Tibial artery (tissue), 4 donors: ENCODE measurements around the gene SMCO2.

Experiments used
- DNase-seq, 2 donors: peaks; one replicate each; pipeline ENCODE4 v3.0.0-alpha.2; 2019
- H3K27ac ChIP-seq, 2 donors: fragments of 200-600 bp; sonication (generic) in 1 of 2; 1 replicate in 1 of 2; 2 replicates in 1 of 2; pipeline ENCODE4 v1.5.1; 2018 to 2019; ENCODE audit warnings: mild to moderate bottlenecking in 1 of 2
- H3K27me3 ChIP-seq, 2 donors: fragments of 200-600 bp; sonication (generic) in 1 of 2; one replicate each; pipeline versions ENCODE4 v1.5.1 to v1.6.0; 2016 to 2019
- H3K36me3 ChIP-seq, 3 donors: fragments of 200-600 bp; sonication (generic) in 2 of 3; one replicate each; pipeline ENCODE4 v1.5.1; 2016 to 2019; ENCODE audit warnings: mild to moderate bottlenecking in 2 of 3
- H3K4me1 ChIP-seq, 4 donors: fragments of 200-600 bp; sonication (generic) in 2 of 4; 1 replicate in 3 of 4; 2 replicates in 1 of 4; pipeline ENCODE4 v1.5.1; 2016 to 2019
- H3K4me3 ChIP-seq, 2 donors: fragments of 200-600 bp; sonication (generic) in 1 of 2; 1 replicate in 1 of 2; 2 replicates in 1 of 2; pipeline ENCODE4 v1.5.1; 2018 to 2019; ENCODE audit warnings: mild to moderate bottlenecking in 2 of 2
- H3K9me3 ChIP-seq, 3 donors: fragments of 200-600 bp; sonication (generic) in 1 of 3; one replicate each; pipeline ENCODE4 v1.5.1; 2016 to 2019
- CTCF ChIP-seq, 2 experiments: fragments of 200-600 bp in 1 of 2; fragments of 450-650 bp in 1 of 2; IDR thresholded peaks; one replicate each; pipeline ENCODE4 v1.5.1; 2017 to 2019; ENCODE audit warnings: antibody characterized with exemption in 2 of 2, mild to moderate bottlenecking in 1 of 2, moderate library complexity in 1 of 2
- intact Hi-C: fragments of 100-400 bp; cut with DNase I; formaldehyde crosslinking; loops from one replicate; pipeline ENCODE4 v1.15.0; 2023; ENCODE audit warnings: low total_unique reads

SMCO2 gene

DNA sequence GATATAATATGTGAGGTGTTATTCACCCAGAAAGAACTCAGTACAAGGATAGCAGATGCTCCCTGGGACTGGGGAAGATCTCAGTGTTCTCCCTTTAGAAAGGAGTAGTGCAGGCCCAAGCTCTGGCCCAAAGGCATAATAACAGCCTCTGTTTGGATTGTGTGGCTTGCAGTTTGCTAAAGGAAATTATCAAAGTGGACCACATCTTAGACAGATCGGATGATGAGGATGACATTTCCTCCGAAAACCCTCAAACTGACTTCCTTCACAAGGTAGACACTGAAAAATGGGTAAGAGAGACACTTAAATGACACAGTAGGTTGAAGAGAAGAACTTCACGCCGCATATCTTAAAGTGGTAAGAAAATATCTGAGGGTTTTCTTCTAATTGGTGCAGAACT, 26.1 kb downstream of the SMCO2 start:
- peaks cover 0 to 15% (median 0%) of the 10 kb centered on the region in 3 donors for H3K9me3 ChIP-seq
- H3K27ac ChIP-seq, result no peak overlapping the region
- no peaks in the 10 kb centered on the region for H3K4me1 ChIP-seq
- no peak overlapping the region for H3K4me3 ChIP-seq
- no peaks in the 10 kb centered on the region for H3K27me3 ChIP-seq
- no peaks in the 10 kb centered on the region for H3K36me3 ChIP-seq
- no peak for DNase-seq
- no peak for TF ChIP-seq CTCF (IDR thresholded peaks at IDR 0.05)
- intact Hi-C loops, result no loop called here

DNA sequence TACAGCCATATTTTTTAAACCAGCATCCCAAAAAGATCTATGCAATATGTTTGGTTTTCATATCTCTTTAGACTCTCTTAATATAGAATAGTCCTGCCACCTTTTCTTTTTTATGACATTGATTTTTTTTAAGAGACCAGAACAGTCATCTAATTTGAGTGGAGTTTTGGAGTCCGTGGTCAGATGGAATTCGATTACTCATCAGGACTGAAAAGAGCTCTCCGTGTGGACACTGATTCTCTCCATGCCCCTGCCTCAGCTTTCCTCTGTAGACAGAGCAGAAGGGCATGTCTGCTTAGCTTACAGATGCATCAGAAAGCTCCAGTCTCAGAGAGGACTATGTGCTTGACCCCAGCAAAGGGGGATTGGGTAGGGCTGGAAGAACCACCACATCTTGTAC, 27.8 kb downstream of the SMCO2 start:
- Histone ChIP-seq H3K9me3 (peaks cover 0 to 24% (median 8%) of the 10 kb centered on the region in 3 donors), H3K27ac (no peak overlapping the region), H3K4me3 (no peak overlapping the region), H3K27me3 (no peaks in the 10 kb centered on the region), H3K36me3 (no peaks in the 10 kb centered on the region), H3K4me1 (no peaks in the 10 kb centered on the region)
- intact Hi-C loops, result no loop called here
- no peak for TF ChIP-seq CTCF (IDR thresholded peaks at IDR 0.05)
- DNase-seq, result no peak

GRCh38 chr12:27477049-27477448, 30.5 kb downstream of the SMCO2 start:
- no peak for DNase-seq
- intact Hi-C loops, result no loop called here
- no peak for TF ChIP-seq CTCF (IDR thresholded peaks at IDR 0.05)
- H3K9me3 ChIP-seq, result peaks cover 0 to 24% (median 8%) of the 10 kb centered on the region in 3 donors
- H3K36me3 ChIP-seq, result no peaks in the 10 kb centered on the region
- H3K27ac ChIP-seq, result no peak overlapping the region
- H3K4me1 ChIP-seq, result no peaks in the 10 kb centered on the region
- no peak overlapping the region for H3K4me3 ChIP-seq
- H3K27me3 ChIP-seq, result no peaks in the 10 kb centered on the region

- H3K4me3 ChIP-seq, result no peak overlapping the region
- peaks cover 0 to 24% (median 8%) of the 10 kb centered on the region in 3 donors for H3K9me3 ChIP-seq
- no peak overlapping the region for H3K27ac ChIP-seq
- TF ChIP-seq CTCF (IDR thresholded peaks at IDR 0.05), result no peak
- H3K27me3 ChIP-seq, result no peaks in the 10 kb centered on the region
- no peaks in the 10 kb centered on the region for H3K36me3 ChIP-seq
- intact Hi-C loops, result no loop called here
- no peak for DNase-seq
- no peaks in the 10 kb centered on the region for H3K4me1 ChIP-seq
Observed at GRCh38 chr12:27478949-27479348, 32.4 kb downstream of the SMCO2 start.

GRCh38 chr12:27480016-27480415, 33.5 kb downstream of the SMCO2 start:
- no peak for TF ChIP-seq CTCF (IDR thresholded peaks at IDR 0.05)
- no peaks in the 10 kb centered on the region for H3K27me3 ChIP-seq
- DNase-seq, result no peak
- no peaks in the 10 kb centered on the region for H3K4me1 ChIP-seq
- H3K4me3 ChIP-seq, result no peak overlapping the region
- peaks cover 0 to 24% (median 8%) of the 10 kb centered on the region in 3 donors for H3K9me3 ChIP-seq
- no peak overlapping the region for H3K27ac ChIP-seq
- no peaks in the 10 kb centered on the region for H3K36me3 ChIP-seq
- intact Hi-C loops, result no loop called here

- H3K9me3 ChIP-seq, result no peaks in the 10 kb centered on the region
- no peaks in the 10 kb centered on the region for H3K4me1 ChIP-seq
- intact Hi-C loops, result no loop called here
- no peak for DNase-seq
- H3K4me3 ChIP-seq, result no peak overlapping the region
- no peaks in the 10 kb centered on the region for H3K27me3 ChIP-seq
- no peak overlapping the region for H3K27ac ChIP-seq
- no peaks in the 10 kb centered on the region for H3K36me3 ChIP-seq
- no peak for TF ChIP-seq CTCF (IDR thresholded peaks at IDR 0.05)
Observed at GRCh38 chr12:27486961-27487360, 40.4 kb downstream of the SMCO2 start.
